ENCODE data around the gene AKAP9.
A peak's percentile ranks its signal among the peaks of the same experiment; 100 is the strongest.
"Not testable (repeated sequence)": the region's sequence is repeated elsewhere in the genome, so short reads cannot be mapped to it uniquely, and the experiment has no call there.

AKAP9 gene

DNA sequence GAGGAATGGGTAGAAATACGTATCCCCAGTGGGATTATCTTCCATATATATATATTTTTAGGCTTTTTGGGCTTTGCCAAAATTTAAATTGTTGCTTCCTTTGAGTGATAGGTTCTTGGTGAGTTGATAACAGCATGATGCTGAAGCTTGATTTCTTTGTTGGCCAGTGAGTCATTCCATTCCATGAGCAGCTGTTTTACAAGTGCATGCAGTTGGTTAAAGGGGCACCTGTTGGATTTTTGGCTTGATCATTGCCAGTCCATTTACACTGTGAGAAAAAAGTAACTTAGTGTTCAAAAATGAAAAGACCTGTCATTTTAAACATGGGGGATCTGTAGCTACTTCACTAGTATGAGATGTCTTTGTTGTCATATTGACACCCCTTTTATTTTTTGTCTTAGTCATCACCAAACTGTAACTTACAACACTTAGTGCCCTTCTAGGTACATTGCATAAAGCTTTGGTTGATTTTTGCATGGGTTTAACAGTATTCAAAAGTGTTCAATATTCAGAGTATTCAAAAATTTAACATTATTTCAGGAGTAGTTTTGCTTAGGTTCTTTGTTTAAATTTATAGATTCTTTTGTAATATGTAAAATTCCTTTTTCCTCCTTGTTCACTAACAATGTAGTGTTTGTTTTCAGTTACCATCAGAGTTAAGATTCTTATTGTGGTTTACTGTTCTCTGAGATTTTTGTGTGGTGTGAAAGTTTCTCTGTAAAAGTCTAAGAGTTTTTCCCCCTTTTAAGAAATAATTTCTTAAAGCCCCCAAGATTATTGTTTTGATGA lies 8.8 kb downstream of the AKAP9 start:
- FAIRE-seq (peak; percentile 14), DNase-seq (ENCODE audit: insufficient read length) (no peak)
- no peak for TF ChIP-seq TAF1 (IDR thresholded peaks at IDR 0.05; ENCODE audit: borderline replicate concordance, low read depth, low read length)
- no peak for TF ChIP-seq POLR2AphosphoS5 (IDR thresholded peaks at IDR 0.05; ENCODE audit: low read depth, low read length)
- TF ChIP-seq POLR2A (IDR thresholded peaks at IDR 0.05; ENCODE audit: low read depth, low read length): no peak

DNA sequence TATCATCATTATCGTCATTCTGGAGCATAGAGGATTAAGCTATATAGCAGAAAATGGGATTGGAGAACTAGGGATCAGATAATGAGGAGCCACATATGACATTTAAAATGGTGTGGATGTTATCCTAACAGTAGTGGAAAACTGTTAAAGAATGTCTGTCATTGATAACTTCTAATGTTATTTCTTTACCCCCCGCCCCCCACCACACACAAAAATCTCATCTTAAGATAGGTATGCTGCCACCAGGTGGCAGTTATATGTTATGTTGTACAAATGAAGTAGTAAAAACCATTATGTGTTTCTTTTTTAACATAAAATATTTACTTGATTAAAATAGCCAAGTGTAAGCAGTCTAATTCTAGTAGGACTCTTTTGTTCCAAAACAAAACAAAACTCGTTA lies 13.0 kb downstream of the AKAP9 start:
- TF ChIP-seq TAF1 (IDR thresholded peaks at IDR 0.05; ENCODE audit: borderline replicate concordance, low read depth, low read length): no peak
- FAIRE-seq (no peak), DNase-seq (ENCODE audit: insufficient read length) (no peak)

DNA sequence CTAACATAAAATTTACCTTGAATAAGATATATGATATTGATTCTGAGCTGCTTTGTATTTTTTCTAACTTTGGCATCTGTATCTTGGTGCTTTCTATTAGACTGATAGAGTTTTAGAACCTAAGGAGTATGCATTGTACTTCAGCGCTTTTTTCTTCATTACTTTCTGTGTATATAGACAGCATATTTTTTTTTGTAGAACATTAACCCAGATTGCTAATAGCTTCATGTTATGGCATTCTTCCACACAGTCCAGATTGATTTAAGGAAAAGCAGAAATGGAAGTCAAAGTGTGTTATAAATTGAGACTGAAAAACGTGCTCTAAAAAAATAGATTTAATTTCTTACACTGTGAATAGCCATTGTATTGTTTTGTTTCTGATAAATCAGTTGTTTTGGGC lies 15.8 kb downstream of the AKAP9 start:
- FAIRE-seq; DNase-seq (ENCODE audit: insufficient read length): not testable (repeated sequence)

DNA sequence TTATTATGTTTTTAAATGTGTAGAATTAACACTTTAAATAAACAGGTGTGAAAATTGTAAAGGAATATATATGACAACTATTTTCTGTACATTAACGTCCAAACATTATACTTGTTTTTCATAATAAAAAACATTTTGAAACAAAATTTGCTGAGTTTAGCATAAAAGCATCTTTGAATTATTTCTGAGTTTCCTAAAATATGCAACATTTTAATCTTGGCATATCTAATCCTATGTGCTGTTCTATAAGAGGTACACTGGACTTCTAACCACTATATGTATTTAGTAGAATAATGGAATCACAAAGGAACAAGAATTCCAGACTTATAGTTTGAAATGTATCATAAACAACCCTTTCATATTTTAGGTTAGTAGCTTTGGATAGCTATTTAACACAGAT lies 16.6 kb downstream of the AKAP9 start:
- DNase-seq (ENCODE audit: insufficient read length) (no peak), FAIRE-seq (no peak)
- no peak for TF ChIP-seq TAF1 (IDR thresholded peaks at IDR 0.05; ENCODE audit: borderline replicate concordance, low read depth, low read length)
- no peak for TF ChIP-seq POLR2A (IDR thresholded peaks at IDR 0.05; ENCODE audit: low read depth, low read length)
- no peak for TF ChIP-seq POLR2AphosphoS5 (IDR thresholded peaks at IDR 0.05; ENCODE audit: low read depth, low read length)

DNA sequence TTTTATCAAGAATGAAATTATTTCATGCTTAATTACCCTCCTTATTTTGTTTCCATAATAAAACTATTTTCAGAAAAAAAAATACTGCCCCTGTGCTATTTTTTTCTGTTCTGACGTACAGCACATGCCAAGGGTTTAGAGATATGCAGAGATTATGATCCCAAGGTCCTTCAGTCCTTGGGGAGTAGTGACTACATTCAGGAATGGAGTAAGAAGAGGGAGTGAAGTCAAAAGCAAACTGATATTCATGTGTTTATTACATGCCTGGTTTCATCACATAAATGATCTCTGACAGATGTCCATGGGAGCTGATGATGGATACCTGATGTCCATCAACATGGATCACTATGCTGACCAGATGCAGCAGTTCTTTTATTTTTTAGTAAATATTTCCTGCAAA lies 17.2 kb downstream of the AKAP9 start:
- FAIRE-seq: no peak
- TF ChIP-seq POLR2A (IDR thresholded peaks at IDR 0.05; ENCODE audit: low read depth, low read length) (no peak), POLR2AphosphoS5 (IDR thresholded peaks at IDR 0.05; ENCODE audit: low read depth, low read length) (no peak), TAF1 (IDR thresholded peaks at IDR 0.05; ENCODE audit: borderline replicate concordance, low read depth, low read length) (no peak)
- DNase-seq (ENCODE audit: insufficient read length): no peak

DNA sequence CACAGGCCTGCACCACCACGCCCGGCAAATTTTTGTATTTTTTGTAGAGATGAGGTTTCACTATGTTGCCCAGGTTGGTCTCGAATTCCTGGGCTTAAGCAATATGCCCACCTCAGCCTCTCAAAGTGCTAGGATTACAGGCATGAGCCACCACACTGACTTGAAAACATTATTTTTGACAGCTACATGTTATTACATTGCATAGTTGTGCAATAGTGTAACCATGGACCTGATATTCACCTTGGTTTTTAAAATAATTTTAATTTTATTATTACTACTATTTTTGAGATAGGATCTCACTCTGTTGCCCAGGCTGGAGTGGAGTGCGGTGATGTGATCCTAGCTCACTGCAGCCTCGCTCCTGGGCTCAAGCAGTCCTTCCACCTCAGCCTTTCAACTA lies 18.4 kb downstream of the AKAP9 start:
- DNase-seq (ENCODE audit: insufficient read length) (no peak), FAIRE-seq (no peak)
- TF ChIP-seq TAF1 (IDR thresholded peaks at IDR 0.05; ENCODE audit: borderline replicate concordance, low read depth, low read length) (no peak), POLR2A (IDR thresholded peaks at IDR 0.05; ENCODE audit: low read depth, low read length) (no peak), POLR2AphosphoS5 (IDR thresholded peaks at IDR 0.05; ENCODE audit: low read depth, low read length) (no peak)

DNA sequence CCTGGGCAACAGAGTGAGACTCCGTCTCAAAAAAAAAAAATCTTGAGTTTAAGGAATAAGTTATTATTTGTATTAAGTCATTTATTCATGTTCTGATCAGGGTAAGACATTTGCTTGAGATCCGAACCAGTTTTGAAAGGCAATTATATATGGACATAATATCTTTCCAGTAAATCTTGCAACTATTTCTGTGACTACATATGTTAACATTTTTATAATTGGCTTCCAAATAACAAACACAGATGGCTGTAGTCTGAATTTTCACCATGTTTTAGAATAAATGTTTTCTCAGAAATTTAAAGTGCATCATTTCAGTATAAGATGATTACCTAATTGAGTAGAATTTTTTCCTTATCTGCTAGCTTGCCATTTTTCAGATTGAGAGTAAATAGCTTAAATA lies 21.2 kb downstream of the AKAP9 start:
- DNase-seq (ENCODE audit: insufficient read length): no peak
- TF ChIP-seq POLR2AphosphoS5 (IDR thresholded peaks at IDR 0.05; ENCODE audit: low read depth, low read length) (no peak), POLR2A (IDR thresholded peaks at IDR 0.05; ENCODE audit: low read depth, low read length) (no peak), TAF1 (IDR thresholded peaks at IDR 0.05; ENCODE audit: borderline replicate concordance, low read depth, low read length) (no peak)
- FAIRE-seq: no peak

DNA sequence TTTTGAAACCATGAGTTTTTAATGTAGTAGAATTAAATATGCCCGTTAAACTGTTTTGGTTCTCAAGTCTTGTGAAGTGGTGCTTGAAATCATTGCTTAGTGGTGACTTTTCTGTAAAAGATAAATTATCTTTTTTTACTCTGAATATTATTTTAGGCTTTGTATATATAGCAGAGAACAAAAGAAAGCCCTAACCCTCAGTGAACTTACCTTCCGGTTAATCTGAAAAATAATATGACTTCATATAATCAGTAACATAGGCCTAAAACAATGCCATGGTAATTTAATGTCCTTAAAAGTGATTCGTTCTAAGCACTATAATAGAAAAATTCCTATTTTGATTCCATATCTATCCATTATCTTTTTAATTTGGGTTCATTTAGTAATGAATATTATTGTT lies 21.8 kb downstream of the AKAP9 start:
- no peak for FAIRE-seq
- no peak for TF ChIP-seq POLR2A (IDR thresholded peaks at IDR 0.05; ENCODE audit: low read depth, low read length)
- TF ChIP-seq TAF1 (IDR thresholded peaks at IDR 0.05; ENCODE audit: borderline replicate concordance, low read depth, low read length): no peak
- no peak for DNase-seq (ENCODE audit: insufficient read length)

DNA sequence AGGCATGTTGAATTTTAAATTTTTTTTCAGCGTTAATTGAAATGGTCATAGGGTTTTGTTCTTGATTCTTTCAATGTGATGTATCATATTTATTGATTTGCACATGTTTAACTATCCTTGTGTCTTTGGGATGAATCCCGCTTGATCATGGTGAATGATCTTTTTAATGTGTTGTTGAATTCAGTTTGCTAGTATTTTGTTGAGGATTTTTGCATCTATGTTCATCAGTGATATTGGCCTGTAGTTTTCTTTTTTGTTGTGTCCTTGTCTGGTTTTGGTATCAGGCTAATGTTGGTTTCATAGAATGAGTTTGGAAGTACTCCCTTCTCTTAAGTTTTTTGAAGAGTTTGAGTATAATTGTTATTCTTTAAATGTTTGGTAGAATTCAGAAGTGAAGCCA lies 26.9 kb downstream of the AKAP9 start:
- not testable (repeated sequence) for DNase-seq (ENCODE audit: insufficient read length); FAIRE-seq

DNA sequence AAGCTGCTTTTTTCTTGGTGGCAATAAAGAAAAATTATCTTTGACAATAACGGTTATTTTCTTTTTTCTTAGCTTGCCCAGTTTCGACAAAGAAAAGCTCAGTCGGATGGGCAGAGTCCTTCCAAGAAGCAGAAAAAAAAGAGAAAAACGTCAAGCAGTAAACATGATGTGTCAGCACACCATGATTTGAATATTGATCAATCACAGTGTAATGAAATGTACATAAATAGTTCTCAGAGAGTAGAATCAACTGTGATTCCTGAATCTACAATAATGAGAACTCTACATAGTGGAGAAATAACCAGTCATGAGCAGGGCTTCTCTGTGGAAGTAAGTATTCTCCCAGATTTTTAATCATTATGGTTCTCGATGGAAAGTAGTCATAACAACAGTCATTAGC lies 33.0 kb downstream of the AKAP9 start:
- FAIRE-seq (no peak), DNase-seq (ENCODE audit: insufficient read length) (no peak)
- TF ChIP-seq TAF1 (IDR thresholded peaks at IDR 0.05; ENCODE audit: borderline replicate concordance, low read depth, low read length) (no peak), POLR2AphosphoS5 (IDR thresholded peaks at IDR 0.05; ENCODE audit: low read depth, low read length) (no peak), POLR2A (IDR thresholded peaks at IDR 0.05; ENCODE audit: low read depth, low read length) (no peak)

DNA sequence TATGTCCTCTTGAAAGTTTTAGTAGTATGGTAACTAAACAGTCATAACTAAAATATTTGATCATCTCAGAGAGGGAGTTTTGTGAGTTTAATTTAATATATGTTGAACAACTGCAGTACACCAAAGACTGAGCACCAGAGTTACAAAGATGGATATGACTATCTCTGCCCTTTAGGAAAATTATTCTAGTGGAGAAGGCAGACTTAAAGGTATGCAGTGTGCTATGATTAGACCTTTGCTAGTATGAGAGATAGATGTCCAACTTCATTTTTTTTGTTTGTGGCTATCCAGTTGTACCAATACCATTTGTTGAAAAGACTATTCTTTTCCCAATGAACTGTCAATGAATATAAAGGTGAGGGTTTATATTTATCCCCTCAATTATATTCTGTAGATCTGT lies 33.4 kb downstream of the AKAP9 start:
- TF ChIP-seq TAF1 (IDR thresholded peaks at IDR 0.05; ENCODE audit: borderline replicate concordance, low read depth, low read length) (no peak), POLR2A (IDR thresholded peaks at IDR 0.05; ENCODE audit: low read depth, low read length) (no peak), POLR2AphosphoS5 (IDR thresholded peaks at IDR 0.05; ENCODE audit: low read depth, low read length) (no peak)
- FAIRE-seq: no peak
- no peak for DNase-seq (ENCODE audit: insufficient read length)

DNA sequence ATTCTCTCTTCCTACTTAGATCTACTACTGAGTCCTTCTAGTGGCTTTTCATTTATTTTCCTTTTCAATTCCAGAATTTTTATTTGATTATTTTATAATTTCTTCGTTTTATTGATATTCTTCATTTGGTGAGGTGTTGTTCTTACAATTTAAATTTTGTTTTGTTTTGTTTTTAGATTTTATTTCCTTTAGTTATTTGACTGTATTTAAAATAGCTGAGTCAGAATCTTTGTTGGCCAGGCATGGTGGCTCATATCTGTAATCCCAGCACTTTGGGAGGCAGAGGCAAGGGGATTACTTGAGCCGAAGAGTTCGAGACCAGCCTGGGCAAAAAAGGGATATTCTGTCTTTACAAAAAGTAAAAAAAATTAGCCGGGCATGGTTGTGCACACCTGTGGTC lies 36.1 kb downstream of the AKAP9 start:
- no peak for DNase-seq (ENCODE audit: insufficient read length)
- no peak for TF ChIP-seq POLR2AphosphoS5 (IDR thresholded peaks at IDR 0.05; ENCODE audit: low read depth, low read length)
- no peak for TF ChIP-seq POLR2A (IDR thresholded peaks at IDR 0.05; ENCODE audit: low read depth, low read length)
- TF ChIP-seq TAF1 (IDR thresholded peaks at IDR 0.05; ENCODE audit: borderline replicate concordance, low read depth, low read length): no peak
- FAIRE-seq: no peak

DNA sequence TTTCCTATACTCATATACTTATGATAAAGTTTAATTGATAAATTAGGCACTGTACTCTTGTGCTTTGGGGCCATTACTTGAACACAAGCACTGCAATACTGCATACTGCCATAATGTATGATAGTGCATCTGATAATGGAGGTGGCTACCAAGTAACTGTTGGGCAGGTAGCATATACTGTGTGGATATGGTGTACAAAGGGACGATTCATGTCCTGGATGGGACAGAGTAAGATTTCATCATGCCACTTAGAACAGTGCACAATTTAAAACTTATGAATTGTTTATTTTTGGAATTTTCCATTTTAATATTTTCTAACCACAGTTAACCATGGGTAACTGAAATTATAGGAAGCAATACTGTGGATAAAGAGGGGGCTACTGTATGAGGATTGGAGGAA lies 38.9 kb downstream of the AKAP9 start:
- no peak for FAIRE-seq
- DNase-seq (ENCODE audit: insufficient read length): no peak
- TF ChIP-seq POLR2A (IDR thresholded peaks at IDR 0.05; ENCODE audit: low read depth, low read length) (no peak), POLR2AphosphoS5 (IDR thresholded peaks at IDR 0.05; ENCODE audit: low read depth, low read length) (no peak), TAF1 (IDR thresholded peaks at IDR 0.05; ENCODE audit: borderline replicate concordance, low read depth, low read length) (no peak)

DNA sequence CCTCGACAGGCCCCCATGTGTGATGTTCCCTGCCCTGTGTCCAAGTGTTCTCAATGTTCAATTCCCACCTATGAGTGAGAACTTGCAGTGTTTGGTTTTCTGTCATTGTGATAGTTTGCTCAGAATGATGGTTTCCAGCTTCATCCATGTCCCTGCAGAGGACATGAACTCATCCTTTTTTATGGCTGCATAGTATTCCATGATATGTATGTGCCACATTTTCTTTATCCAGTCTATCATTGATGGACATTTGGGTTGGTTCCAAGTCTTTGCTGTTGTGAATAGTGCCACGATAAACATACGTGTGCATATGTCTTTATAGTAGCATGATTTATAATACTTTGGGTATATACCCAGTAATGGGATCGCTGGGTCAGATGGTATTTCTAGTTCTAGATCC lies 41.7 kb downstream of the AKAP9 start:
- not testable (repeated sequence) for DNase-seq (ENCODE audit: insufficient read length); FAIRE-seq

All from GM12892 (cell line).